SH-SY5Y (cell line): ENCODE data around the gene SAP30BP.

ENCODE experiments used
- GATA2 ChIP-seq: IDR thresholded peaks from 2 replicates; pipeline ENCODE4 v1.6.1; 2011; ENCODE audit warnings: mild to moderate bottlenecking, low read depth, low read length
- GATA3 ChIP-seq: IDR thresholded peaks from 2 replicates; pipeline ENCODE4 v1.6.1; 2011; ENCODE audit warnings: low read depth, mild to moderate bottlenecking, low read length, moderate library complexity

DNA sequence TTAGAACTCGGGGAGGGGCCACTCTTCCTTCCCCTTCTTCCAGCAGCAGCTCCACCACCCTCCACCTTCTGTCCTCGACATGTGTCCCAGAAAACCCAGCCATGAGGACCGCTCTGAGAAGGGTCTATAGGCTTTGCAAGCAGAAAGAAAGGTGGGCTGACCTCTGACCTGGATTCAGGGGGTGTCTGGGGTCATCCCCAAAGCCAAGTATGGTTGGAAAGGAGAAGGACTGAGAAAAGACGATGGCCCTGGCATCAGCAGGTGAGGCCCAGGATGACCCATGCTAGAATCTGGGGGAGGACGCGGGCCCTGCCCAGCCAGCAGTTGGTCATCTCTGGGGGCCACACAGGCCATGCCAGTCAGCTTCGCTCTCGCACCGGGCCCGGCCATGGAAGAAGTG lies 40.0 kb upstream of the SAP30BP start:
- no peak for TF ChIP-seq GATA2
- no peak for TF ChIP-seq GATA3
